Activated CD4-positive, alpha-beta T cell treated with anti-CD3 and anti-CD28 coated beads, Interleukin-2, amount 50 U/mL, for 24 hours (primary cell): Measurements from ENCODE around the gene FUT8.
"Not testable (repeated sequence)": the region's sequence is repeated elsewhere in the genome, so short reads cannot be mapped to it uniquely, and the experiment has no call there.

Experiments used
- DNase-seq, 2 donors: peaks; one replicate each; pipeline ENCODE4 v3.0.0-alpha.2; 2020; ENCODE audit warnings: low read depth in 1 of 2, low spot score in 1 of 2

FUT8 gene

DNA sequence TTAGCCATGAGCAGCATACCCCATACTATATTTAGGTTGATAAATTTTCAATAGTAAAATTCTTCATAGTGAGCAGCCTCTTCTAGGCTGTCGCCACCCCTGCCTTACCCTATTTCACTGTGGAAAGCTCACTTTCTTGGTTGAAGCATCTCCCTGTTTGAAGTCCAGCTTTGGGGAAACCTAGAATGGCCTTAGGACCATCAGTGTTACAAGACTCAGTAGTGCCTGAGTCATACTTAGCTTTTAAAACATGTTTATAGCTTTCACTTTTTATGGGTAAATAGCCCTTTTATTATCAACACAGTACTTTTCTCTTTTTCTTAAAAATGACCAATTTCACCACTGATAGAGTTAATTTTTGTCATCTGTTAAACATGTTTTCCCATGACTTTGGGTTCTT lies 37.1 kb downstream of the FUT8 start:
- DNase-seq, result no peak

DNA sequence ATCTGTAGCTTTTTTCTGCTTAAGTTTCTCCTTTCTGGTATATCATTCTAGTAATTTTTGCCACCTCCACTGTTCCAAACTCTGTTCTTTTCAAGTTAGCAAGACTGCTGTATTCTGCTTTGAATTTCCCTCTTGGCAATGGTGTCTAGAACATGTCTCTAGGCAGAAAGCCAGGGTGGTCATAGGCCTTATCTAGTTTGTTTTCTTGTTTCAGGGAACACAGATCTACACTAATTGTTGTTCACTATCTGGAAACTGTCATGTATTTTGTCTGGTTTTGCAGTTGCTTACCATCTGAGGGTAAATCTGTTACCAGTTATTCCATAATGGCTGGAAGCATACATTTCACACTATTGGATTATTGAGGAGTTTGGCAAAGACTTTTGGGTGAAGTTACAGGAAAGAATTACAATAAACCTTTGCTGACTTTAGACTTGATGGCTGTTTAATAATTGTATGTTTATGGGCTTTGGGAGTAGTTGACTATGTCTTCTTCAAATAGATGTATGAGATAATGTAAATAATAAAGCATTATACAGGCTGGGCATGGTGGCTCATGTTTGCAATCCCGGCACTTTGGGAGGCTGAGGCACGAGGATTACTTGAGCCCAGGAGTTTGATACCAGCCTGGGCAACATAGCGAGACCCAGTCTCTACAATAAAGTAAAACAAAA lies 41.4 kb downstream of the FUT8 start:
- no peak for DNase-seq

DNA sequence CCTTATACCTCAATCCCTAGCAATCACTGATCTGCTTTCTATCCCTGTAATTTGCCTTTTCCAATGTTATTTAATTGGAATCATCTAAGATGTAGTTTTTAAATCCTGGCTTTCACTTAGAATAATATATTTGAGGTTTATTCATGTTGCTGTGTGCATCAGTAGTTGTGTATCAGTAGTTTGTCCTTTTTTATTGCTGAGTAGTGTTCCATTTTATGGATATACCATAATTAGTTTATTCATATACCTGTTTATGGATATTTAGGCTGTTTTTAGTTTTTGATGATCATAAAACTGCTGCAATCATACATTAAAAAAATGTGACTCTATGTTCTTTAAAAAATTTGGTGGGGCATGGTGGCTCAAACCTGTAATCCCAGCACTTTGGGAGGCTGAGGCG lies 43.7 kb downstream of the FUT8 start:
- DNase-seq, result no peak

DNA sequence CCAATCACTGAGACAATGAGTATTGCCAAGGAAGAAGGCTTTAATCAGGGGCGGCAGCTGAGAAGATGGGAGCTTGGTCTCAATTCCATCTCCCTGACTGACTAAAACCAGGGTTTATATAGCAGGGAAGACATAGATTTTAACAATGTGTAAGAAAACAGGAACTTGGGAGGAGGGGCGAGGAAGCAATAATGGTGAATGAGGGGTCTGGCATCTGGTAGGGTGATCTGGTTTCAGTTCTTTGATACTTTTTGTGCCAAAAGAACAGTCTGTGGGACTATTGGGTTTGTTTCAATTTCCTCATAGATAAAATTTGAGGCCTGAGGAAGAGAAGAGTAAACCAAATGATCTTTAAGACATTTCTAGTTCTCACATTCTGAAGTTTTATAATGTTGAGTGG lies 49.2 kb downstream of the FUT8 start:
- DNase-seq, result no peak

DNA sequence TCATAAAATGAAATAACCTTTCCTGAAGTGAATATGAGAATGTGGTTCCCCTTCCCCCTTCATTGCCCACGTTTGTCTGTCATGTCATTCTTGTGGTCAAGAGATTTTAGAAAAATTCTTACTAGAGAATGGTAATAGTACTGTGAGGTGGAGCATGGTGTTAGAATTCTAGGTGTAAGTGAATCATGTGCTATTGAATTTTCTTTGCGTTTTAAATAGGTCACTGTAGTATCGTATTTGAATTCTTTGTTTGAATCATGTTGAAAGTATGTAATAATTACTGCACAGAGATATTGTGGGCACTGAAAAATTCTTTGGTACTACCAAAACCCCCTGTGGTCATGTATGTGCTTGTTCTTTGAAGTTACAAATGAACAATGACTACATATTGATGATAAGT lies 49.9 kb downstream of the FUT8 start:
- no peak for DNase-seq

DNA sequence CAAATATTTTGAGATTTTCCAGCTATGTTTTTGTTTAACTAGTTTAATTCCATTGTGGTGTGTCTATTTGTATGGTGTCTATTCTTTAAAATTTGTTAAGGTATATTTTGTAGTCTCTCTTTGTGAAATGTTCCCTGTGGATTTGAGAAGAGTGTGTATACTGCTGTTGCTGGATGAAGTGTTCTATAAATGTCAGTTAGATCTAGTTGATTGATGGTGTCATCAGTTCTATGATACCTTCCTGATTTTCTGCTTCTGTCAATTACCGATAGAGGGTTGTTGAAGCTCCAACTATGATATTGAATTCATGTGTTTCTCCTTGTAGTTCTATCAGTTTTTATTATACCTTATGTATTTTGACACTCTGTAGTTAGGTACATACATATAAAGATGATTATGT lies 53.1 kb downstream of the FUT8 start:
- DNase-seq, result no peak

DNA sequence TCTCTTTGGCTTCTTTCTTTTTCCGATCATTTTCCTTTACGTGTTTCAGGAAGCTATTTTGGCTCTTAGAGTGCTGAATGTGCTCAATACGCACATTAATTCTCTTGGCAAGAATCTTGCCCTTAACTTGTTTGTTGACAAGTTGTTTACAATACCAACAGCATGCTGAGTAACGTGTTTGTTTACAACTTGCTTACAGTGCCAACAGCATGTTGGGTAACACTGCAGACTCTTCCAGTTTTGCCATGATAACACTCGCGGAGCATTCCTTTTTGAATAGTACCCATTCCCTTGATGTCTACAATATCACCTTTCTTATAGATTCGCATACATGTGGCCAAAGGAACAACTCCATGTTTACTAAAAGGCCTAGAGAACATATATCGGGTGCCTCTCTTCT lies 55.4 kb downstream of the FUT8 start:
- DNase-seq, result not testable (repeated sequence)

DNA sequence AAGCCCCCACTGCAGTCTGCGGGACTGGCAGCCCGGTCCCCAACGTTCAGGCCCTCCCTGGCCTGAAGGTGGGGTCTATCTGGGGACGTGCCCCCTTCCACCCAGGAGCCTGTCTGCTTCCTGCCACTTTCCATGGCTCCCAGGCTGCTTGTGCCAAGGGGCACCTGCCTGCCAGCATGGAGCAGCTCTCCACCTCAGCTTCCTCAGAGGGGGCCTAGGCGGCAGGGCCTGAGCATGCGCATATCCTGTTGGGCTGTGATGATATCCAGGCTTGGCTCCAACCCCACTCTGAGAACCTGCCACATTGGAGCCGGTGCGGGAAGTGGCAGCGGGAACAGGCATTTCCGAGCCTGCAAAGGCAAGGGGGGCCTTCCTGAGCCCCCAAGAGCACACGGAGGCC lies 57.4 kb downstream of the FUT8 start:
- no peak for DNase-seq

DNA sequence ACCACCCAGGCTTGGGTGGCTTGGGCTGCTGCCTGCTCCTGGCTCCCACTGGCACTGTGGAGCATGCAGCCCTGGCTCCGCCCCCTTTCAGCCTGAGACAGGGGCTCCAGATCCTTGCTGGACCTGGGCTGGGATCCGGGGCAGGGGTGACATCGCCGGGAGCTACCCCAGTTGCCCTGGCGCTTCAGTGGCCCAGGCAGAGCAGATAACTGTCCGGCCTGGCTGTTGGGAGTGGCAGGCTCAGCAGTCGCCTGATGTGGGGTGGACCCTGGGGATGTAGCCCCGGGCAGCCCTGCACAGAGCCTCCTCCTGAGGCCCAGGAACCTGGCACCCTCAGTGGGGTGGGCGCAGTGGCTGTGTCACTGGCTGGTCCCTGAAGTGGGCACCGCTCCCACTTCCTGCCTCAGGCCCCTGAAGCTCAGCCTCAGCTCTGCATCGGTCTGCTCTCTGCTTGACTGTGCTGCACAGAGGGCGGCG lies 57.9 kb downstream of the FUT8 start:
- DNase-seq, result no peak

DNA sequence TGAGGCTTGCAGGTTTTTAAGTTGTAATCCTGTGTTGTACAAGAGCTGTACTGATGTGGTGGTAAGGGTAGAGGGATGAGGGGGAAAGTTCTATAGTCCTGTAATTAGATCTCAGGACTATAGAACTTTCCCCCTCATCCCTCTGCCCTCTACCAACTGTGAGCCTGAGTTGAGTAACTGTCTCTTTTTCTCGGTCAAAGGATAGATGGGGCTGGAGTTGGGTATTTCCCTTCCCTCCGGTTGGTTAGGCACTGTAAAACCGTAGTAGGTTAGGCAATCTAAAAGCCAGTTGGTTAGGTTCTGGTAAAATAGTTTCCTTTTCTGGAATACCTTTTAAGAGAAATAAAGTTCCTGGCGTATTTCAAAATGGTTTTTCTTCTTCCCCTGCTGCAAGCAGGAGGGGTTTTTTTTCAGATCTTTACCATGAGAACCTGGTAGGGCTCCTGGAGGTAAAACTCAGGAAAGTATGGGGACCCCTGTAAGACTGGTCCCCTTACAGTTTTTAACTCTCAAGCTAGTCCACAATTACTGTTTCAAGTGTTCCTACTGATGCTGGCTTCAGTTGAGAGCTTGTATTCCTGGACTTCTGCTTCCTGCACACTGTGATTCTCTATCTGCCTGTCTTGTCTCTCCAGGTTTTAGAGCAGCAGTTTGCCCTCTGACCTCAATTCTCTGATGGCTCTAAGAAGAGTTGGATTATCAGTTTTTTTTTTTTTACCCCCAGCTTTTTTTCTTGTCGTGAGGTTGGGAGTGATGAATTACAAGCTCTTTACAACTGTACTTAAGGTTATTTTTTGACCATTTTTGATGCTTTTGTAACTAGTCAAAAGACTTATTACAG lies 58.7 kb downstream of the FUT8 start:
- no peak for DNase-seq

DNA sequence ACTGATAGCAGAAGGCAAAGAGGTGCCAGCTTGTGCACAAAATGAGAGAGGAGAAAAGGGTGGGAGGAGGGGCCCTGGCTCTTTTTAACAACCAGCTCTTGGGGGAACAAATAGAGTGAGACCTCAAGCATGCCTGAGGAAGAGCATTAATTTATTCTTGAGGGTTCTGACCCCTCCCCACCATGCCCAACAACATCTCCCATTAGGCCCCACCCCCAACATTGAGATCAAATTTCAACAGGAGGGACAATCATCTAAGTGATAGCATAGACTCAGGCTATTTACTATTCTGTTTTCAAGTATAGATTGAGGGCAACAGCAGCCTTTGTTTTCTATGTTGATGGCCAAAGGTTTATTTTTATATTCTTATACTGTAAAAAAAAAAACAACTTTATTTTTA lies 59.7 kb downstream of the FUT8 start:
- DNase-seq, result no peak

DNA sequence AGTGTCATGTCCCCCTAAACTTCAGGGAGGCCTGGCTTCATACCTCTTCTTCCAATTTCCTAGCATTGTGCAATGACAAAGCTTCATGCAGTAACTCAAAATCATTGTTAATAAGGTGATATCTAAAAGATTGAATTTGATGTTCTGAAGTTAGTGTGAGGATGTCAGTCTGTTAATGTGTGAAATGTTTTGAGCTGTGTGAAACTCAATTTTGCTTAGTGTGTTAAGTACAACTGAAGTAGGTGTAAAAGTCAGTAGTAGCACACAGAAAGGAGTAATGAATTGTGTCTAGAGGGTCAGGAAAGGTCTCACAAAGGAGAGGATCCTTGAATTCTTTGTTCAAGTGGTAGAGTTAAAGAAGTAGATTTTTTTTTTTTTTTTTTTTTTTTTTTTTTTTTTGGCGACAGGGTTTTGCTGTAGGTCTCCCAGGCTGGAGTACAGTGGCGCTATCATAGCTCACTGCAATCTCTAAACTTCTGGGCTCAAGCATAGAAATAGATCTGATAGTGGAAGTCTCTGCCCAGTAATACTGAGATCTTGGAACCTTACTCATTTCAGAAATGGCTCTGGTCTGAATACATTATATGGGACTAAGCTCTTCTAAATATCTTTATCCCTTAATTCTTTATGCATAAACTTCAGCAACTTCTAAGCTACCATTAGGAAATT lies 63.9 kb downstream of the FUT8 start:
- no peak for DNase-seq

DNA sequence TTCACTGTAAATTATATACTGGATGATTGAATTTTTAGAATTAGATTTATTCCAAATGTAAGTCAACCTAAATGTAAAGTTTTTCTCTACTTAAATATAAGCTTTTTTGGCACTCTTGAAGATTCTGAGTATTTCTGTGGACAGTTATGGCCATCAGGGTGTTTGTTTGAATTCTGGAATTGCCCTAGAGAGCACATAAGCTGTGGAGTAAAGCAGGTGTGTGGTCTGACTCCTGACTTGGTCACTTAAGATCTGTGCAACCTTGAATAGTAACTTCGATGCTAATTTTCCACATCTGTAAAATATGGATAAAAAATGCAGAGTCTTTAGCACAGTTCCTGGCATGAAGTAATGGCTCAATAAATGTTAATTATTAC lies 64.4 kb downstream of the FUT8 start:
- DNase-seq, result no peak

DNA sequence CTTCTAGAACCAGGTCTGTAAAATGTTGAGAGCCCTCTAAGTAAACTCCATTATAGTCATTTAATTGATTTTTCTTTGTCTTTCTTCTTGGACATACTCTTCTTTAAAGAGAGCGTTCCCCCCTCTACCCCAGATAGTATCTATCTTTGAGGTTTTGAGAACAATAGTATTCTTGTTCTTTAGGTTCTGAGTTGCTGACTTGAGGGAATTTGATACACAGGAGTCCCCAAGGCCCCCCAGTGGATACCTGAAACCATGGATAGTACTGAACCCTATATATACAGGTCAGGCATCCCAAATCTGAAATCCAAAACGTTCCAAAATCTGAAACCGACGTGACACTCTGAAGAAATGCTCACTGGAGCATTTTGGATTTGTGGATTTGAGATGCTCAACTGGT lies 65.5 kb downstream of the FUT8 start:
- DNase-seq, result no peak

DNA sequence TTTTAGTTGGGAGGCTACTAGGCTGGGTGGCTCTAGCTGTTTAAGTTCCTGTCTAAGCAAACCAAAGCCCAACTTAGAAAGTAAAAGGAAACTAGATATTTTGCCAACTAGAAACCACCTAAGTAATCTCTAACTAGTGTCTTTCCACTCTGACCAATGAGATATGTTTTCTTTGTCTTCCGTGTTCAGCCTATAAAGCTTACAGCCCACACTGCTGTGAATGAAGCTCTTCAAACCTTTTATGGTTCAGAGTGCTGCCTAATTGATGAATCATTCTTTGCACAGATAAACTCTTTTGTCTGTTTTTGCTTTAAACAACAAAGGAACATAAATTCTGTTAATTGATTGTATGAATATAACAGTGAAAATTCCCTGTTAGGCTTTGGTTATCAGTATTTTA lies 66.1 kb downstream of the FUT8 start:
- DNase-seq, result no peak

DNA sequence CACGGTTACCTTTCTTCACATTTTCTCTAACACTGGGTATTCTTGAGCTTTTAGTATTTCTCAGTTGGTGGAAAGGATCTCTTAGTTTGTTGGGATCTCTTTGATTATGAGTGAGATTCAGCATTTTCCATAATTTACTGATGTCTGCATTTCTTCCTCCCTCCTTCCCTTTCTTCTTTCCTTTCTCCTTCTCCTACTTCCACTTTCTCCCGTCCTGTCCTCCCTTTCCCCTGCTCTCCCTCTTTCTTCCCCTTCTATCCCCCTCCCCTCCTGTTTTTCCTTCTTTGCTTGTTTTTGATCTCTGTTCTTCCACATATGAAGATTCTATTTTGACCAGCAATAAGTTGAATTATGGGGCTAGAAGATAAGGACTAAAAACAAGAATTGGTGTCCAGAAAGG lies 66.9 kb downstream of the FUT8 start:
- no peak for DNase-seq

DNA sequence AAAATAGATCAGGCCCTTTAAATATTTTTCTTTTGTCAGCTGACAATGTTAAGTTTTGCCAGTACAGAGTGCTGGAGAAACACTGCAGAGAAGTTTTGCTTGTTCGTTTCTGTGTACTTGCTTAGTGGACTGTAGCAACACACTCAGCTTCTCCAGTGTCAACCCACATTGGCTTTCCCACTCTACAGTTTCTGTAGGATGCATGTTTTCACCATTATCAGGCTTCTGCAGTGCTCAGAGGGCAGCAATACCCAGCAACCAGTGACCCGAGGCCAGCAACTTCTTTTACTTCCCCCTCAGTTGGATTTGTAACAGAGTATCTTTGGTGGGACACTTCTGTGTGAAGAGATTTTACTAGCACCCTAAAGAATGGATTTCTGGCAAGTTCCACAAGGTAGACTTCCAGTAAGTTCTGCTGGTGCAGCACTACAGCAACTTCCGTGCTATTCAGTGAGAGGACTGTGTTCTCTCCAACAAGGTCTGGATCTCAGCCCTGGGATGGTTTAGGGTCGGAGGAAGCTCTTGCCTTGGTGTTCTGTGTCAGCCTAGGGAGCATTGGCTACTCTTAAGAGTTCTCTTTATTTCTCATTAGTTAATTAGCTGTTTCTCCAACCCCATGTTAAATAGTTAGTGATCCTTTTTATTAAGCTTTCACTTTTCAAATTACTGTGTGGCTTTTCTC lies 70.4 kb downstream of the FUT8 start:
- no peak for DNase-seq

DNA sequence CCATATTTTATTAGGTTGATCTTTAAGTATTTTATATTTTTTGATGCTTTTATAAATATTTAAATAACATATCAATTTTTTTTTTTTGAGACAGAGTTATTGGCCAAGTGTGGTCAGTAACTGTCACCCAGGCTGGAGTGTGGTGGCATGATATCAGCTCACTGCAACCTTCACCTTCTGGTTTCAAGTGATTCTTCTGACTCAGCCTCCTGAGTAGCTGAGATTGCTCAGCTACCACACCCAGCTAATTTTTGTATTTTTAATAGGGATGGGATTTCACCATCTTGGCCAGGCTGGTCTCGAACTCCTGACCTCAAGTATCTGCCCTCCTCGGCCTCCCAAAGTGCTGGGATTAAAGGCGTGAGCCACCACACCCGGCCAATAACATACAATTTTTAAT lies 71.1 kb downstream of the FUT8 start:
- no peak for DNase-seq

DNA sequence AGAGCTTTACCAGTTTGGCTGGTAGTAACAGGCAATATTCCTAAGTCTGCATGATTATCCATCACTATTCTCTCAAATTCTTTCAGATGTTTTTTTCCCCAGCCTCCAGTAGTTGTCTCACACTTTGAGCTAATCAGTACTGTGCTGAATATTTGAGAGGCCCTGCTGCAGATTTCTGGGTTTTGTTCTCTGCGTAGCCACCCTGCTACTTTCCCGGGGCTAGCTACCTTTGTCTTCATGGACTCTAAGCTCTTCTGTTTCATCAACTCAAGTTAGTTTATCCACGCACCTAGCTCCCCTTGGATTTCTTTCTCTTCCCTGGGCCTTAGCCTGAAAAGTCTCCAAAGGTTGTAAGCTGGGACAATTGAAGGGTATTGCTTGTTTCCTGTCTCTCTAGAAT lies 73.0 kb downstream of the FUT8 start:
- no peak for DNase-seq

DNA sequence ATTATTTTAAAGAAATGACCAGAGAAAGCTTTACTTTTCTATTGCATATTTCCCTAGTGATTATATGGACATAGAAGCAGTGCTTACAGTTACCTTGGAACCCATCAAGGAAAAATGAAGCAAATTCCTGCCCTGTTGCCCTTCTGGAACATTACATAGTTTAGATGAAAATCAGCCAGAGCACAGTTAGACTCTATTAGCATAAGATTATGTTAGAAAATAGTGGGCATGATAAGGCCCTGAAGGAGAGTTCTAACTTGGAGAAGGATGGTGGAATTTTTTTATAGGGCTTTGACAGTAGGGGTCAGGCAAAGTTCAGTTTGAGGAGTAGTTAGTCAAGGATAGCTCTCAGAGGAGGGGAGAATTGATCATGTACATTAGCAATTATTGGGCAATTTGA lies 74.3 kb downstream of the FUT8 start:
- DNase-seq, result no peak

DNA sequence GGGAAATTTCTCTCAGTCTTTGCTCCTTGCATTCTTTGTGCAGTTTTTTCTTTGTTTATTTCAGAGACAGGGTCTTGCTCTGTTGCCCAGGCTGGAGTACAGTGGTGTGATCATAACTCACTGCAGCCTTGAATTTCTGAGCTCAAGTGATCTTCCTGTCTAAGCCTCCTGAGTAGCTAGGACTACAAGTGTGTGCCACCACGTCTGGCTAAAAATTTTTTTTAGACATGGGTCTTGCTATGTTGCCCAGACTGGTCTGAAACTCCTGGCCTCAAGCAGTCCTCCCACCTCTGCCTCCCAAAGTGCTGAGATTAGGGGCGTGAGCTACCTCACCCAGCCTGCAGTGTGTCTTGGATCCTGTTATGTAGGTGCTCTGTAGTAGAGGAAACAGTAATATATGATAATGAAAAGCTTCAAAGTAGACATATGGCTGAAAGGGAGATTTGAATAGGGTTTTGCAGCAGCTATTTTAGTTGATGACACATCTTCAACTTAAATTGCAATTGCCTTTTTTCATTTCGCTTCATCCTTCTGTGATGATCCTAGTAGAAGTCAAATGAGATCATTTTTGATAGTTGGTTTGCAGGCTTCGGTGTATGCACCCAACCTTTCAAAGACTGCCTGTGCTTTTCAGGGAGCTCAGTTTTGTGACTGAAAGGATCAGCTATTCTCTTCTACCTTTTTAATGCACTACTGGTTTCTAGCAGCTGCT lies 75.4 kb downstream of the FUT8 start:
- DNase-seq, result no peak
